Measurements from ENCODE around the gene GJD3.

GJD3 gene

GRCh38 chr17:40340327-40340726 lies 24.2 kb downstream of the GJD3 start:
- DNase-seq (ENCODE audit: low spot score) = no peak

GRCh38 chr17:40338941-40339649 lies 25.4 kb downstream of the GJD3 start:
- DNase-seq (ENCODE audit: low spot score) = no peak

- DNase-seq (ENCODE audit: low spot score) = no peak
These were observed 26.5 kb downstream of the GJD3 start for GRCh38 chr17:40338058-40338457.

- no peak for DNase-seq (ENCODE audit: low spot score)
These were observed 27.2 kb downstream of the GJD3 start for GRCh38 chr17:40337351-40337750.

GRCh38 chr17:40335620-40336019 lies 28.9 kb downstream of the GJD3 start:
- DNase-seq (ENCODE audit: low spot score) = no peak

- no peak for DNase-seq (ENCODE audit: low spot score)
These were observed 30.6 kb downstream of the GJD3 start for GRCh38 chr17:40333781-40334448.

GRCh38 chr17:40331743-40332641 lies 32.5 kb downstream of the GJD3 start:
- DNase-seq (ENCODE audit: low spot score) = no peak

- DNase-seq (ENCODE audit: low spot score) = no peak
These were observed 33.6 kb downstream of the GJD3 start for GRCh38 chr17:40330850-40331470.

- no peak for DNase-seq (ENCODE audit: low spot score)
These were observed 34.4 kb downstream of the GJD3 start for GRCh38 chr17:40329839-40330794.

GRCh38 chr17:40328386-40328766 lies 36.2 kb downstream of the GJD3 start:
- no peak for DNase-seq (ENCODE audit: low spot score)

GRCh38 chr17:40327735-40328385 lies 36.7 kb downstream of the GJD3 start:
- DNase-seq (ENCODE audit: low spot score) = no peak

- DNase-seq (ENCODE audit: low spot score) = no peak
These were observed 37.2 kb downstream of the GJD3 start for GRCh38 chr17:40327244-40327729.

- no peak for DNase-seq (ENCODE audit: low spot score)
These were observed 37.7 kb downstream of the GJD3 start for GRCh38 chr17:40326832-40327199.

GRCh38 chr17:40326014-40326831 lies 38.3 kb downstream of the GJD3 start:
- no peak for DNase-seq (ENCODE audit: low spot score)

- no peak for DNase-seq (ENCODE audit: low spot score)
These were observed 39.2 kb downstream of the GJD3 start for GRCh38 chr17:40325156-40326013.

GRCh38 chr17:40323391-40324381 lies 40.9 kb downstream of the GJD3 start:
- DNase-seq (ENCODE audit: low spot score) = no peak
